Measurements from ENCODE around the gene FEM1C.

Gene FEM1C

GRCh38 chr5:115471345-115472063 lies 73.1 kb downstream of the FEM1C start:
- no peak for DNase-seq

GRCh38 chr5:115470921-115471320 lies 73.7 kb downstream of the FEM1C start:
- DNase-seq, result no peak
